Measurements from ENCODE around the gene COX4I1. TPM values are rescaled to one million over a fixed set of nuclear protein-coding genes. Genes with fewer than 3 reads are reported as not detected.

Gene COX4I1
- total and polyA plus RNA-seq, 4 donors = 245 to 1,007 (median 419) TPM

Other genes starting within 250 kb of the COX4I1 start
- gene GSE1, start 186.4 kb upstream of the COX4I1 start, total RNA-seq = 100 to 1,000 TPM in 1 of 2 donors, 10 to 100 TPM in 1; 59.7 to 111 TPM
- 10 to 100 TPM in 1 of 2 donors, 1 to 10 TPM in 1; 3.9 to 11.7 TPM for gene GSE1, start 186.4 kb upstream of the COX4I1 start, polyA plus RNA-seq
- gene GINS2, start 110.7 kb upstream of the COX4I1 start, total RNA-seq = under 1 TPM; 0.60 to 0.71 TPM
- under 1 TPM; 0.23 to 0.75 TPM for gene GINS2, start 110.7 kb upstream of the COX4I1 start, polyA plus RNA-seq
- gene C16orf74, start 48.6 kb upstream of the COX4I1 start, total RNA-seq = under 1 TPM in 1 of 2 donors, not detected in 1; 0.87 TPM
- not detected for gene C16orf74, start 48.6 kb upstream of the COX4I1 start, polyA plus RNA-seq
- 10 to 100 TPM; 18.7 to 19.2 TPM for gene EMC8, start 151 bp upstream of the COX4I1 start, total RNA-seq
- gene EMC8, start 151 bp upstream of the COX4I1 start, polyA plus RNA-seq = 10 to 100 TPM; 14.5 to 23.0 TPM
- 10 to 100 TPM; 12.5 to 25.2 TPM for gene IRF8, start 99.5 kb downstream of the COX4I1 start, total RNA-seq
- gene IRF8, start 99.5 kb downstream of the COX4I1 start, polyA plus RNA-seq = 10 to 100 TPM in 1 of 2 donors, 1 to 10 TPM in 1; 3.7 to 13.3 TPM